HG02798 (cell line): ENCODE measurements around the gene NDUFA11.

Source experiments
- ATAC-seq: cut with Tn5 transposase; IDR thresholded peaks from one replicate; pipeline ENCODE4 v1.9.1; 2021; ENCODE audit warnings: mild to moderate bottlenecking; ENCODE audit not compliant: unreplicated experiment, poor library complexity

The NDUFA11 gene

DNA sequence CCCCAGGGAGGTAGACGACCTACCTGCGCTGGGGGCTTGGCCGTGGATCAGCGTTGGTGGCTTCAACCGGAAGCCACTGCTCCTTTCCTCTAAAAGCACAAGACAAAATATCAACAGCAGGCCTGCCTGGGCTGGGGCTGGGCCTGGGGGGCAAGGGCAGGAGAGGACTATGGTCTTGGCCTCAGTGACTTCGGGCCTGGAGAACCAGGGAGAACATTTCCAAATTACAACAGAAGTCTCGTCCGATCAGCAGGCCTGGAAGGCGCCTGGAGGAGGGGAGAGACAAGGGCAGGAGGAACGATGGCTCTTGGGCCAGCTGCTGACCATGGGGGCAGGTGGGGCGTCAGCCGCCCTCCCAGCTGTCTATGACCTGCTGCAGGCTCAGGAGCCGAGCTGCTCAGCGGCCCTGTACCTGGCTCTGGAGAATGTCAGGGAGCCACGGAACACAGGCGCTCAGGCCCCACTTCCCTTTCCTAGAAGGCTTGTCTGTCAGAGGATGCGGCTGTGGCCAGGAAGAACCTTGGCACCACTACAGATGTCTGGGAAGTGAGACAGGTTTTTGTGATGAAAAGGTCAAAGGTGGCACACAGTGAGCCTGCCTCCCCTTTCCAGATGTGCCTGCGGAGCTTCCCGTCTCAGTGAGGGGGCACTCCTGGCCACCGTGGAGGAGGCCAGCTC, 29.9 kb upstream of the NDUFA11 start:
- no peak for ATAC-seq

GRCh38 chr19:5932609-5933262, 29.1 kb upstream of the NDUFA11 start:
- no peak for ATAC-seq

DNA sequence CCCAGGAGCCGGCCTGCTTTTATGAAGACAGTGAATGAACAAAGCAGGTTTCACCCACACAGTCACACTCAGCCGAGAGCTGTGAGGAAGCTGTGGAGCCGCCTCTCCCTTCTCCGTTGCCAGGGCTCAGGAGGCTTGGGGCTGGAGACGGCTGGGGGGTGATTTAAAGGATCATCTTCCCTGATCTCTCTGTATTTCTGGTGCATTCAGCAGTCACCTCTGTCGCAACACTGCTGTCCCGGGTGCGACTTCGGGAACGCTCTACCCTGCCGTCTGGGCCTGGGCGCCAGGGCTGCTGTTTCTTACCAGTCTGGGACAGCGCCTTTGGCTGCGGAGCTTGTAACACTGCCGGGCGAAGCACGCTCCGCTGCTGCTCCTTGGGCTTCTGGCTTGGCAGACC, 28.6 kb upstream of the NDUFA11 start:
- ATAC-seq: no peak

- no peak for ATAC-seq
These were observed 27.7 kb upstream of the NDUFA11 start for GRCh38 chr19:5931251-5931650.

GRCh38 chr19:5929625-5930024, 26.0 kb upstream of the NDUFA11 start:
- no peak for ATAC-seq

- no peak for ATAC-seq
These were observed 25.6 kb upstream of the NDUFA11 start for GRCh38 chr19:5929179-5929578.

DNA sequence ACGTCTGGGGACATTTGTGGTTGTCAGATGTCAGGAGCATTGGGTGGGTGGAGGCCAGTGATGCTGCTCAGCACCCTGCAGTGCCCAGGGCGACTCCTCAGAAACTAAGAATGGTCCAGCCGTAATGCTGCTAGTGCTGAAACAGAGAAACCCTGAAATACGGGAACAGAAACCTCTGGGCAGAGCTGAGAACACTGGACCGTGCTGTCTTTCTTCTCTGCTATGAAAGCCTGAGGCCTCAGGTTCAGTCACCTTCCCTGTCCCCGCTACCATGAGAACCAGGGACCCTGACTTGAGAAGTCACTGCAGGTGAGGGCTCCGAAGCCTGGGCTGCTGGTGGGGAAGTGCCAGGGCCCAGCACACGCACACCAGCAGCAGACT, 23.8 kb upstream of the NDUFA11 start:
- ATAC-seq: peak; percentile 71

- ATAC-seq: no peak
These were observed 23.3 kb upstream of the NDUFA11 start for GRCh38 chr19:5926641-5927440.

GRCh38 chr19:5925830-5926427, 22.3 kb upstream of the NDUFA11 start:
- ATAC-seq: no peak

DNA sequence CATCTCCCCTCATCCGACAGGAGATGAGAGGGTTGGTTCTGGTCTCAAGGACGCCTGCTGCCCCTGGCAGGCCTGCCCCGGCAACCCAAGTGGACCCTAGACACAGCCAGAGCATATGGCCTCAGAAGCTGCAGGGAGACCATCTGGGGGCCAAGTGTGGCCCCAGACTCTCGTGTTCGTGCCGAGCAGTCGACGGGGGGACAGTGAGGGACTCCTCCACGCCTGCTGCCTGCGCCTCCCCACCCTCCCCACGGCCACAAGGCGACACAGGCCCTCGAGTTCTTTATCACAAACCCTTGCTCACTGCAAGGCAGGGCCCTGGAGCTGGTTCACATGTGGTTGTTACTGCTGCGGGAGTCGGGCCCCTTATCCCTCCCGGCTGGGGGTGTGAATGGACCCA, 19.8 kb upstream of the NDUFA11 start:
- ATAC-seq: no peak

- no peak for ATAC-seq
These were observed 18.6 kb upstream of the NDUFA11 start for GRCh38 chr19:5922161-5922545.

DNA sequence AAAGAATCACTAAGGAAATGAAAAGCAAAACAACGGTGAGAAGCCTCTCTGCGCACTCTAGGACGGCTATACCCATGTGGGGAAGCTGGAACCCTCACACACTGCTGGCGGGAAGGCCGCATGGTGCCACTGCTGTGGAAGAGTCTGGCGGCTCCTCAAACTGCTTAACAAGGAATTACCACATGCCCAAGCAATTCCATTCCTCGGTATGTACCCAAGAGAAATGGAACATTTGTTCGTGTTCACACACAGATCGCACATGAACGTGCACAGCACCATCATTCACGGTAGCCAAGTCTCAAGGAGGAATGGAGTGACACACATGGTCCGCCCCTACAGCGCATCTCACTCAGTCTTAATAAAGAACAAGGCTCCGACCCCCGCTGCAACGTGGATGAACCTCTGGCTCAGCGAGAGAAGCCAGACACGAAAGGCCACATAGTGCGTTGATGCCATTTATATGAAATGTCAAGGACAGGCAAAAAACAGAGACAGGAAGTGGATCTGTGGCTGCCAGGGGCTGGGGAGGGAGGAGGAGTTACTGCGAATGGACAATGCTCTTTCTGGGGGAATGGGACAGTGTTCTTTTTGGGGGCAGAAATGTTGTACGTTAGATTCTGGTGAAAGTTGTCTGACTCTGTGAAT, 18.0 kb upstream of the NDUFA11 start:
- ATAC-seq: no peak

DNA sequence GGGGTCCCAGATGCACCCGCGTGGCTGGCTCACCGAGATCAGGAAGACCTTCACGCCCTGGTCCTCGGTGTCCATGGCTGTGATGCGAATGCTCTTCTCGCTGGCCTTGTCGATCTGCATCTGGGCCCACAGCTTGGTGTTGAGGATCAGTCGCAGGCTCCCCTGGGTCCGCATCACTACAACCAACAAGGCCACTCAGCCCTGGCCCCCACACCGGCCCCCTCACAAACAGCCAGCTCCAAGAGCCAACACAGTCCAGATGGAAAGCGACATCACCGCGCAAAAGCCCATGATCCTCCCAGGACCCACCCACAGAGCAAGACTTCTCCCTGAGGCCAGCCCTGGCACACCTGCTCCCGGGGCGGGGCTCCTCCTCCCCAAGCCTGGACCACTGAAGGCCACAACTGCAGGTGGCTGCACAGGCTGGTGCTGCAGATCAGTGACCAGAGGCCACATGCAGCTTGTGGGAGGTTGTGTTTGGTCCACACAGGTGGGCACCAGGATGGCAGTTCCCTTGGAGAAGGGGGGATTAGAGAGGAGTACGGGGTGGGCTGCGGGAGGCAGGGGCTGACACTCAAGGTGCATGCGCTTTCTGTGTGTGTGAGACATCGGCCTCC, 15.0 kb upstream of the NDUFA11 start:
- ATAC-seq: no peak

DNA sequence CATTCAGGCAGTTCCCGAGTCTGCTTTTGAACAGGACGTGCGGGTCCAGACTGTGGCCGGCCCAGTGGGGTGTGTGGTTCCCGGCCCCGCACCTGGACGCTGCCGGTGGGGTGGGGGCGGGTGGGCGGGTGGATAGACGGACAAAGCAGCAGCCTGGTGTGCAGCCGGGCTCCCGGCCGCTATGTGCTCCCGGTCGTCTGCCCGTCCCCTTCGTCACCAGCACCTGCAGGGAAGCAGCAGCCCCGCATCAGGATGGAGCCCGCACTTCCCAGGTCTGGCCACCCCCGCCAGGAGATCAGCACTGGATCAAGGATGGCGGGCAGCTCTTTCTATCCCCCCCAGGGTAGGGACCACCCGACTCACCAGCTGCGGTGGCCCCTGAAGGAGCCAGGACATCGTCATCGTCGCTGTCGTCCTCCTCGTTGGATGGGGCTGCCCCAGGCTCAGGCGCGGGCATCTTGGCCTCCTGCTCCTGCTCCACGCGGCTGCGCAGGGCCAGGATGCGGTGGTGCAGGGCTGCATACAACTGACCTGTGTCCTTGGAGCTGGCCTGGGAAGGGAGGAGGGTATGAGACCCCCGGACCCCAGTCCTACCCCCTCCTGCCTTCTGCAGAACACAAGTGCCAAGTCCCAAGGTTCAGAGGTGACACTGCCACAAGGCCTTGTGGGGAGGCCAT, 14.0 kb upstream of the NDUFA11 start:
- ATAC-seq: no peak

GRCh38 chr19:5916181-5916708, 12.7 kb upstream of the NDUFA11 start:
- no peak for ATAC-seq

GRCh38 chr19:5915782-5916165, 12.2 kb upstream of the NDUFA11 start:
- no peak for ATAC-seq

DNA sequence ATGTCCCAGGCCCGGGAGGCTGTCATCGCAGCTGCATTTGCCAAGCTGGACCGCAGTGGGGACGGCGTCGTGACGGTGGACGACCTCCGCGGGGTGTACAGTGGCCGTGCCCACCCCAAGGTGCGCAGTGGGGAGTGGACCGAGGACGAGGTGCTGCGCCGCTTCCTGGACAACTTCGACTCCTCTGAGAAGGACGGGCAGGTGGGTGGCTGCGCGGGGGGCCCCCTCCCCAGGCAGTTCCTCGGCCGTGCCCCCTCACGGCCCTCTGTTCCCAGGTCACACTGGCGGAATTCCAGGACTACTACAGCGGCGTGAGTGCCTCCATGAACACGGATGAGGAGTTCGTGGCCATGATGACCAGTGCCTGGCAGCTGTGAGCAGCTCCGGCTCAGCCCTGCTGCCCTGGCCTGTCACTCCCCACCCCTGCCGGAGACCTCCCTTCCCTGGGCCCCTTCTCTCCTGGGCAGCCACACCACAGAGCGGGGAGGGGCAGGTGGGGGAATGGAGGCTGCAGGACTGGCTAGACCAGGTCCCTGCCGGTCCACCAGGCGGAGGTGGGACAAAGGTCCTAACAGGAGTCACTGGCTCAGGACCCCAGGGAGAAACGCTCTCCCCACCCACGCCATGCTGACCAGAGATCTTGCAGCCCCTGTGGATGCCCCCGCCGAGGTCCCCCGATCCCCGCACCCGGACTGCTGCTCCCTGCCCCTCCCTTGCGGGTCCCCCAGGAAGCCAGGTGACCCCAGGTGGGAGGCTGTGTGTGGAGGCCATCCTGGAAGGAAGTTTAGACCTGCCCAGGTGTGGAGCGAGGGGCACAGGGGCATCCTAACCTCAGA, 11.6 kb upstream of the NDUFA11 start:
- ATAC-seq: no peak

- ATAC-seq: no peak
These were observed 10.8 kb upstream of the NDUFA11 start for GRCh38 chr19:5914358-5914774.
